Adrenal gland (tissue), 12 donors: ENCODE results near the gene VENTX. TPM values are rescaled to one million over a fixed set of nuclear protein-coding genes. Genes with fewer than 3 reads are reported as not detected.

Source experiments
- DNase-seq, 7 donors: peaks; one replicate each; pipeline ENCODE4 v3.0.0-alpha.2; 2019 to 2020
- H3K27ac ChIP-seq, 5 donors: fragments of 200-600 bp; sonication (generic) in 4 of 5; 1 replicate in 3 of 5; 2 replicates in 2 of 5; pipeline versions ENCODE4 v1.5.1 to v1.8.0; 2016 to 2020; ENCODE audit warnings: mild to moderate bottlenecking in 1 of 5
- H3K27me3 ChIP-seq: fragments of 200-600 bp; 2 replicates; pipeline ENCODE4 v1.8.0; 2021
- H3K36me3 ChIP-seq, 2 donors: fragments of 200-600 bp; replicated peaks in 1 of 2; 1 replicate in 1 of 2; 2 replicates in 1 of 2; pipeline versions ENCODE4 v1.5.1 to v1.8.0; 2018 to 2022
- H3K4me1 ChIP-seq, 2 donors: fragments of 200-600 bp; replicated peaks in 1 of 2; 1 replicate in 1 of 2; 2 replicates in 1 of 2; pipeline versions ENCODE4 v1.5.1 to v1.8.0; 2018 to 2021
- H3K4me3 ChIP-seq, 4 donors: fragments of 200-600 bp; sonication (generic) in 3 of 4; one replicate each; pipeline ENCODE4 v1.5.1; 2016 to 2018
- H3K9me3 ChIP-seq, 3 donors: fragments of 200-600 bp; sonication (generic) in 1 of 3; replicated peaks in 1 of 3; 1 replicate in 2 of 3; 2 replicates in 1 of 3; pipeline versions ENCODE4 v1.5.1 to v1.8.0; 2016 to 2021
- POLR2A ChIP-seq, 2 donors: fragments of 450-650 bp; IDR thresholded peaks; one replicate each; pipeline ENCODE4 v1.6.1; 2017; ENCODE audit warnings: antibody characterized with exemption in 2 of 2, mild to moderate bottlenecking in 2 of 2, moderate library complexity in 1 of 2
- WGBS, 4 donors: extraction: QIAGEN DNeasy Blood & Tissue Kit in 2 of 4; methylation state at CpG; one replicate each; pipeline versions ENCODE4 v1.1.5 to v1.1.7; 2013 to 2017; 5-methylcytosine and 5-hydroxymethylcytosine counted together
- intact Hi-C, 2 donors: fragments of 100-400 bp; cut with DNase I; formaldehyde crosslinking; loops; one replicate each; pipeline versions ENCODE4 v1.14.1 to v1.15.0; 2022 to 2023
- polyA plus RNA-seq, 3 donors: library from polyadenylated mRNA; stranded (reverse); fragments of 200-250 nt in 2 of 3; fragments of 350-450 nt in 1 of 3; fragmentation: Illumina TruSeq in 1 of 3; extraction: RNeasy Lipid Tissue Mini Kit (QIAGEN cat#74804) in 1 of 3; gene quantifications; one replicate each; pipeline ENCODE4 v1.2.3, GENCODE V29; 2013 to 2014
- total RNA-seq, 9 donors: library from RNA; depleted of rRNA in 4 of 9; stranded (reverse); fragments of >200 nt in 4 of 9; fragments of 120-200 nt in 1 of 9; fragmentation: NEBNext Ultra II Directional in 1 of 9; extraction: Animal tissue kit (Norgen Biotek cat#: 25700) in 1 of 9; gene quantifications; one replicate each; pipeline versions ENCODE4 v1.1.0 to v1.2.4, GENCODE V29; 2013 to 2023
- TF ChIP-seq, protein P1 (sequence below), 6 experiments: fragments of 450-650 bp in 4 of 6; fragments of 200-600 bp in 2 of 6; sonication (generic) in 1 of 6; IDR thresholded peaks; 1 replicate in 5 of 6; 2 replicates in 1 of 6; pipeline versions ENCODE4 v1.5.1 to v1.8.0; 2016 to 2021; ENCODE audit warnings: antibody characterized with exemption in 6 of 6, mild to moderate bottlenecking in 2 of 6, moderate library complexity in 1 of 6
- donor health status: healthy with polysubstance abuse.
- donor health status: Bipolar disorder and iron deficiency.
- donor health status: DM: yes; HTN: yes; CAD: no.
- donor health status: DM: no; HTN: no; CAD: no.
- donor health status: DM: no; HTN: no; CAD: no.
- donor health status: DM: yes; HTN: yes; CAD: no.

The VENTX gene
- total and polyA plus RNA-seq, 12 donors, result 0.06 to 4.4 (median 1.4) TPM

DNA sequence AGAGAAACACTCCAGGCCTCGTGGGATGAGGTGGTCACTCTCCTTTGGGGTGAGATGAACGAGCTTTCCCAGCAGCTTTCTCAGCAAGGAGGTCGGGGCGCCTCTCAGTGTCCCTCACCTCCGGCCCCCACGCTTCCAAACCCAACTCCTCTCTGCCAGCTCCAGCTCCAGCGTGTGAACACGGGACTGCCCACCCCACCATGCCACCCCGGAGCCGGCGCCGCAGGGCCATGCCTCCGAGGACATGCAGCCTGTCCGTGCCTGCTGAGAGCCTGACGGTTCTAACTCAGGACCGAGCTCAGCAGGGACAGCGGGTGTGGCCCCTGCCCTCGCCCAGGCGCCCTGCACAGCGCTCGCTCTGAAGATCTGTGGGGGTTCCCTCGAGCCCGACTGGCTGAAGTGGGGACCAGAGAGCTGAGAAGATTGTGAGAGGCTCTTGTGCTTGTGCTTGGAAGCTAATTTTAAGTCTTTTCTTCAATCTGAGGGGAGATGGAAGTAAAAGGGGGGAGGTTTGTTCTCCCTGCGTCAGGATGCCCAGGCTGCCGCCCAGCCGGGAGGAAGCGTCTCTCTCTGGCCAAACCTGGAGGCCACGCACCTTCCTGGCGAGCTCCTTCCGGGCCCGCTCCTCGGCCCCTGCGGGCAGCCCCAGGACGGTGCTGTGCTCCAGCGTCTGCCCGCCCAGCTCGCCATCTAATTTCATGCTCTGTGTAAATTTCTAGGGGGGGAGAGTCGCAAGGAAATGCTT is 44.1 kb downstream of the VENTX start:
- H3K27me3 ChIP-seq, result no peaks in the 10 kb centered on the region
- H3K4me3 ChIP-seq, result no peak overlapping the region
- no peaks in the 10 kb centered on the region for H3K9me3 ChIP-seq
- intact Hi-C loops, result no loop called here
- 92 to 95% (median 93%) methylated on average over 18 to 38 of the region's 38 CpGs for WGBS, 4 donors
- H3K27ac ChIP-seq, result no peak overlapping the region
- no peak for DNase-seq
- H3K36me3 ChIP-seq, result peaks cover 0 to 69% of the 10 kb centered on the region in 2 donors
- TF ChIP-seq, protein P1, sequence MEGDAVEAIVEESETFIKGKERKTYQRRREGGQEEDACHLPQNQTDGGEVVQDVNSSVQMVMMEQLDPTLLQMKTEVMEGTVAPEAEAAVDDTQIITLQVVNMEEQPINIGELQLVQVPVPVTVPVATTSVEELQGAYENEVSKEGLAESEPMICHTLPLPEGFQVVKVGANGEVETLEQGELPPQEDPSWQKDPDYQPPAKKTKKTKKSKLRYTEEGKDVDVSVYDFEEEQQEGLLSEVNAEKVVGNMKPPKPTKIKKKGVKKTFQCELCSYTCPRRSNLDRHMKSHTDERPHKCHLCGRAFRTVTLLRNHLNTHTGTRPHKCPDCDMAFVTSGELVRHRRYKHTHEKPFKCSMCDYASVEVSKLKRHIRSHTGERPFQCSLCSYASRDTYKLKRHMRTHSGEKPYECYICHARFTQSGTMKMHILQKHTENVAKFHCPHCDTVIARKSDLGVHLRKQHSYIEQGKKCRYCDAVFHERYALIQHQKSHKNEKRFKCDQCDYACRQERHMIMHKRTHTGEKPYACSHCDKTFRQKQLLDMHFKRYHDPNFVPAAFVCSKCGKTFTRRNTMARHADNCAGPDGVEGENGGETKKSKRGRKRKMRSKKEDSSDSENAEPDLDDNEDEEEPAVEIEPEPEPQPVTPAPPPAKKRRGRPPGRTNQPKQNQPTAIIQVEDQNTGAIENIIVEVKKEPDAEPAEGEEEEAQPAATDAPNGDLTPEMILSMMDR (IDR thresholded peaks at IDR 0.05), result no peak
- TF ChIP-seq POLR2A (IDR thresholded peaks at IDR 0.05), result no peak
- H3K4me1 ChIP-seq, result peaks cover 0 to 19% of the 10 kb centered on the region in 2 donors

DNA sequence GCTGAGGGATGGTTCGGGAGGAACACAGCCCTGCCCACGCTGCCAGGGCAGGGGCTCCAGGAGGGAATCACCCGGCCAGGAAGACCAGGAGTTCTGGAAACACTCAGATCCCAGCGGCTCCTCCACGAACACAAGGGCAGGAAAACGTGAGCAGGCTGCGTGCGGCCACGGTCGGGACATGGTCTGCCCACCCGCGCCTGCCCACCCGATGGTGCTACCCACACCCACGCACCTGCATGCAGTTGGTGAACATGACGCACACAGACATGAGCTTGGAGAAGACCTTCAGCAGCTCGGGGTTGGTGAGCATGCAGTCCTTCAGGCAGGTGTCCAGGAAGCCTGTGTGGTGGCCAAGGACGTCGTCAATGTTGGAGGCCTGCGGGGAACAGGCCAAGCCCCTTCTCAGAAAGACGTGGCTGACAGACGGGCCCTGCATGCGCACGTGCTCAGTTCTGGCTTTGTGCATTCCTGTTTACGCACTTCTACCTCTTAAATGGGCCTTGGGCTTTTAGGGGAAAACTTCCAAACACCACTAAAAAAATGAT is 45.3 kb downstream of the VENTX start:
- WGBS, 4 donors, result 53 to 76% (median 64%) methylated on average over 6 to 24 of the region's 24 CpGs
- no peak overlapping the region for H3K27ac ChIP-seq
- peaks cover 0 to 11% of the 10 kb centered on the region in 2 donors for H3K4me1 ChIP-seq
- H3K9me3 ChIP-seq, result no peaks in the 10 kb centered on the region
- peaks cover 0 to 78% of the 10 kb centered on the region in 2 donors for H3K36me3 ChIP-seq
- no peak for TF ChIP-seq POLR2A (IDR thresholded peaks at IDR 0.05)
- TF ChIP-seq, protein P1 (IDR thresholded peaks at IDR 0.05), result no peak
- intact Hi-C loops, result no loop called here
- DNase-seq, result peak in 6 of 7 donors; percentile 60 to 82 (median 67)
- H3K4me3 ChIP-seq, result no peak overlapping the region
- H3K27me3 ChIP-seq, result no peaks in the 10 kb centered on the region

DNA sequence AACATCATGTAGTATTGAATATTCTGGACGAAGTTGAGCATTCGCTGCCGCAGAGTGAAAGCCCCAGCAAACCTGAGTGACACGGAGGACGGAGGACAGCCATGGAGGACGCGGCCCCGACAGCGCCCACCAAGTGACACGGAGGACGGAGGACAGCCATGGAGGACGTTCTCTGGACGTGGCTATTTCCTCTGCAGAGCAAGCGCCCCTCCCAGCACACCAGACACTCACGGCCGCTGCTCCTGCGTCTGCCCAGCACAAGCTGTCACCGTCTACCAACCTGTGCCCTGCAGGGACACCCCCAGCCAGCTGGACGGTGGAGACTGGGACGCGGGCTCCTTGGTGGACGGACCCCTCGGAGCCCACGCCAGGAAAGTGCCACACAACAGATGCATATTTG is 46.3 kb downstream of the VENTX start:
- TF ChIP-seq, protein P1 (IDR thresholded peaks at IDR 0.05), result no peak
- no peak for TF ChIP-seq POLR2A (IDR thresholded peaks at IDR 0.05)
- H3K4me1 ChIP-seq, result peaks cover 0 to under 1% of the 10 kb centered on the region in 2 donors
- H3K9me3 ChIP-seq, result no peaks in the 10 kb centered on the region
- 93 to 98% (median 95%) methylated on average over 17 to 24 of the region's 24 CpGs for WGBS, 4 donors
- no peaks in the 10 kb centered on the region for H3K27me3 ChIP-seq
- H3K27ac ChIP-seq, result no peak overlapping the region
- peaks cover 0 to 88% of the 10 kb centered on the region in 2 donors for H3K36me3 ChIP-seq
- intact Hi-C loops, result no loop called here
- no peak overlapping the region for H3K4me3 ChIP-seq
- no peak for DNase-seq

DNA sequence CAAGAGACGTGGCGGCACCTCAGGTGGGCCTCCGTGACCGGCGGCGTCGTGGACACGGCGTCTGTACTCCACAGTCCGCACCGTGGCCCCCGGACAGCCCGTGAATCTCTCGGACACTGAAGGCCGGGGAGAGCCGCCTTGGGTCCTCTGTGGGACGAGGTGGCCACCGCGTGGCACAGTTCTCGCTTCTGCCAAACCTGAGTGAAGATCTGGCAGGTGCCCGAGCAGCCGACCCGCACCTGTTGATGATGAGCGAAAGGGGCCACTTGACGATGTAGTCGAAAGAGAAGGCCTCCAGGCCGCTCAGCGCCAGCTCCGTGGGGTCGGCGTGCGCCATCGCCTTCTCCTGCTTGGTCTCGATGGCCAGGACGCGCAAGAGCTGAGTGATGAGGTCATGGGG is 47.6 kb downstream of the VENTX start:
- no peak for DNase-seq
- Histone ChIP-seq H3K36me3 (peaks cover 0 to 89% of the 10 kb centered on the region in 2 donors), H3K4me3 (no peak overlapping the region), H3K27me3 (no peaks in the 10 kb centered on the region), H3K4me1 (no peaks in the 10 kb centered on the region), H3K27ac (no peak overlapping the region), H3K9me3 (no peaks in the 10 kb centered on the region)
- intact Hi-C loops, result no loop called here
- 94 to 98% (median 95%) methylated on average over 15 to 36 of the region's 36 CpGs for WGBS, 4 donors
- no peak for TF ChIP-seq POLR2A (IDR thresholded peaks at IDR 0.05)
- TF ChIP-seq, protein P1 (IDR thresholded peaks at IDR 0.05), result no peak
